Motor neuron (in vitro differentiated cells): ENCODE measurements around the gene MEN1. TPM values are rescaled to one million over a fixed set of nuclear protein-coding genes. Genes with fewer than 3 reads are reported as not detected.
A peak's percentile ranks its signal among the peaks of the same experiment; 100 is the strongest.

Experiments
- ATAC-seq, 8 experiments: fragments of 200-7000 bp; cut with Tn5 transposase; replicated peaks in 6 of 8; 2 replicates each; pipeline ENCODE4 v1.8.0; 2021; ENCODE audit warnings: mild to moderate bottlenecking in 8 of 8, moderate library complexity in 8 of 8
- H3K27ac ChIP-seq, 2 donors: fragments of 250-450 bp; sonication (Bioruptor Pico); 2 replicates each; pipeline ENCODE4 v1.9.0; 2021; ENCODE audit warnings: antibody characterized with exemption in 2 of 2, mild to moderate bottlenecking in 2 of 2, moderate library complexity in 1 of 2
- H3K4me1 ChIP-seq, 2 donors: fragments of 250-450 bp; sonication (Bioruptor Pico); replicated peaks in 1 of 2; 2 replicates each; pipeline ENCODE4 v1.6.1; 2021; ENCODE audit warnings: antibody characterized with exemption in 2 of 2, mild to moderate bottlenecking in 2 of 2, moderate library complexity in 1 of 2
- H3K4me3 ChIP-seq, 5 donors: fragments of 250-450 bp; sonication (Bioruptor Pico); 2 replicates each; pipeline ENCODE4 v1.9.0; 2021; ENCODE audit warnings: antibody characterized with exemption in 5 of 5, mild to moderate bottlenecking in 5 of 5, moderate library complexity in 4 of 5
- WGBS, 10 experiments: fragments of 450-650 bp; shearing (Covaris generic); methylation state at CpG; one replicate each; pipeline ENCODE4 v1.0.0; 2022; 5-methylcytosine and 5-hydroxymethylcytosine counted together
- in situ Hi-C, 9 experiments: fragments of 400-800 bp; cut with MboI; loops; one replicate each; pipeline ENCODE4 v1.15.0; 2021; ENCODE audit warnings: low sequenced_read_pairs in 9 of 9, low pct_unique_long_range_greater_than_20kb in 2 of 9; ENCODE audit not compliant: unreplicated experiment in 9 of 9
- total RNA-seq, 8 experiments: library from RNA; unstranded; fragments of 300-600 nt; gene quantifications; 2 replicates each; pipeline versions ENCODE4 v1.2.3 to v1.2.4, GENCODE V29; 2022

The MEN1 gene
- total RNA-seq, 8 experiments from 2014 or later: 12.8 to 28.2 (median 17.3) TPM

DNA sequence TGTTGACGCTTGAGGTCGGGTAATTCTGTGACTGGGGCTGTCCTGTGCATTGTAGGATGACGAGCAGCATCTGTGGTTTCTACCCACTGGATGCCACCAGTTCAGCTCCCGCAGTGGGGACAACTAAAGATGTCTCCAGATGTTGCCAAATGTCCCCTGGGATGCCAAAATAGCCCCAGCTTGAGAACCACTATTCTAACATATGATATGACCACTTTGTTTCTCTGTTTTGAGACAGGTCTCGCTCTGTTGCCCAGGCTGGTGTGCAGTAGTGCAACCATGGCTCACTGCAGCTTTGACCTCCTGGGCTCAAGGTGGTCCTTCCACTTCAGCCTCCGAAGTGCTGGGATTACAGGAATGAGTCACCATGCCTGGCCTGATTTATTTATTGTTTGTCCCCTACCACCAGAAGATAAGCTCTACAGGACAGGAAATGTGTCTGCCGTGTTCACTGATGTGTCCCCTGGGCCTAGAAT, 4.4 kb upstream of the MEN1 start:
- WGBS, 10 experiments: 0 to 91% (median 67%) methylated on average over 1 to 4 of the region's 7 CpGs; no CpG with 5 or more reads in 1 of the 10 experiments
- in situ Hi-C loops: no loop called here

GRCh38 chr11:64813826-64814225, 3.5 kb upstream of the MEN1 start:
- no peak overlapping the region for H3K4me3 ChIP-seq
- in situ Hi-C loops: no loop called here
- no peak for ATAC-seq
- no peak overlapping the region for H3K27ac ChIP-seq
- H3K4me1 ChIP-seq: peaks cover 7% of the 10 kb centered on the region in 2 donors
- WGBS, 10 experiments: 60 to 93% (median 81%) methylated on average over 1 to 5 of the region's 5 CpGs; no CpG with 5 or more reads in 2 of the 10 experiments

More for the DNA sequence above, 4.4 kb upstream of the MEN1 start:
- Histone ChIP-seq H3K4me3 (no peak overlapping the region), H3K4me1 (no peaks in the 10 kb centered on the region), H3K27ac (no peak overlapping the region)
- no peak for ATAC-seq

- H3K4me3 ChIP-seq: peak overlapping the region; percentile 11 to 91 (median 86)
- WGBS, 10 experiments: 0 to 100% (median 36%) methylated on average over 1 to 15 of the region's 17 CpGs; no CpG with 5 or more reads in 2 of the 10 experiments
- in situ Hi-C loops: no loop called here
Measured at GRCh38 chr11:64810891-64811272, 531 bp upstream of the MEN1 start.

DNA sequence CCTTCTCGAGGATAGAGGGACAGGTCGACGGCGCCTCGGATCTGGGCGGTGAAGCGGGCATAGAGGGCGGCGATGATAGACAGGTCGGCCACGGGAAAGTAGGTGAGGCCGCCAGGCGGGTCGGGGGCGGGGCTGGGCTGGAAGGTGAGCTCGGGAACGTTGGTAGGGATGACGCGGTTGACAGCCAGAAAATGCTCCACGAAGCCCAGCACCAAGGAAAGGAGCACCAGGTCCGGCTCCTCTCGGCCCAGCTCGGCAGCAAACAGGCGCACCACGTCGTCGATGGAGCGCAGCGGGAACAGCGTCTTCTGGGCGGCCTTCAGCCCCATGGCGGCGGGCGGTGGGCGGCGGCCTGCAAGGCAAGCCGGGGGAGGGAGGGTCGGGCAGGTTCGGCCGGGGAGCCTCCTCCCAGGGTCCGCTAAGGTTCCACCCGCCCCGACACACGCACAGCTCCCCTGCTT, 540 bp downstream of the MEN1 start:
- ATAC-seq: peak; percentile 20 to 44 (median 30)
- in situ Hi-C loops: no loop called here
- Histone ChIP-seq H3K4me1 (peaks cover 7% of the 10 kb centered on the region in 2 donors), H3K4me3 (peak overlapping the region; percentile 73 to 91 (median 86)), H3K27ac (peak overlapping the region; percentile 34 to 40)
- WGBS, 10 experiments: 5 to 31% (median 15%) methylated on average over 4 to 8 of the region's 44 CpGs; no CpG with 5 or more reads in 7 of the 10 experiments

More at GRCh38 chr11:64810891-64811272, 531 bp upstream of the MEN1 start:
- peak in 6 of 8 experiments; percentile 3 to 32 (median 10) for ATAC-seq
- Histone ChIP-seq H3K27ac (no peak overlapping the region), H3K4me1 (peaks cover 7% of the 10 kb centered on the region in 2 donors)

DNA sequence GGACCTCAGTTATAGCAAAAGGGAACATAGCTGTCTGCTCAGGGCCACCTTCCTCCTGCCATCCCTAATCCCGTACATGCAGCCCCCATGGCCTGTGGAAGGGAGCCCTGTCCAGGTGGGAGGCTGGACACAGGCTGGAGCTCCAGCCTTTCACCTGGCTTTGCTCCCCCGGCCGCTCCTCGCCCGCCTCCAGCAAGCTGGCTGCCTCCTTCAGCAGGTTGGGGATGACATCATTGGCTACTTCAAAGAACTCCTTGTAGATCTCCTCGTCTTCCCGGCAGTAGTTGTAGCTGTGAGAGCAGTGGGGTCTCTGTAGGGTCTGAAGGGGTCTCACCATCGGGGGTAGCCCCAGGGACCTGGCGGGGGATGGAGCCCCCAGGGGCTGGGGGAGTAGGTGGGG, 4.9 kb downstream of the MEN1 start:
- H3K4me3 ChIP-seq: no peak overlapping the region
- ATAC-seq: no peak
- WGBS, 10 experiments: 100% methylated on average over 1 to 2 of the region's 9 CpGs; no CpG with 5 or more reads in 8 of the 10 experiments
- no peak overlapping the region for H3K27ac ChIP-seq
- H3K4me1 ChIP-seq: peaks cover 20 to 24% of the 10 kb centered on the region in 2 donors
- in situ Hi-C loops: no loop called here

DNA sequence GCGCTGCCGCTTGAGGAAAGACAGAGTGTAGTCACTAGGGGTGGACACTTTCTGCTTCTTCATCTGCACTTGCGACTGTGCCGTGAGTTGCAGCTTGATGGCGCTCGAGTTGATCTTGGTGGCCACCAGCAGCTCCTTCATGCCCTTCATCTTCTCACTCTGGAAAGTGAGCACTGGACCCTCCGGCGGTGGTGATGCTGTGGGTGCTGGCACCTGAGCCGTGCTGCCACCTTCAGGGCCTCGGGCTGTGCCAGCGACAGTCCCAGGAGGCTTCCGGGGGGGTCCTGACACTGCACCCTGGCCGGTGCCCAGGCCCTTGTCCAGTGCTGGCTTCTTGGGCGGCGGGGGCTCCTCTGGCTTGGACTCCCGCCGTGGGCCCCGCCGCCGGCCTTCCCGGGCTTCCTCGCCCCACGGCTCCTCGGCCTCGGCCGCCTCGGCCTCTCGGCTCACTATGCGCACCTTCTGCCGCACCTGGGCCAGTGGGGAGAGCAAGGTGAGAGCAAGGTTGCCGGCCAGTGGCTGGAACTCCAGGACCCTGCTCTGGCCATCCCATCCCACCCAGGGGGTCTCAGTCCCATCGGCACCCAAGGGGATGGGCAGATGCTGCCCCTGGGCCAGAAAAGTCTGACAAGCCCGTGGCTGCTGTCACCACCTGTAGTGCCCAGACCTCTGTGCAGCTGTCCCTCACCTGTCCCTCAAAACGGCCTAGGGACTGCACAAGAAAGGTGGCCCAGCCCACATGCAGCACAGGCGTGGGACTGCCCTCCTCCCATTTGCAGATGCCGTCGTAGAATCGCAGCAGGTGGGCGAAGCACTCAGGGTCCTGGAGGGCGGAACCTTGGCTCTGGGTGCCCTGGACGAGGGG, 5.8 kb downstream of the MEN1 start:
- ATAC-seq: no peak
- Histone ChIP-seq H3K27ac (no peak overlapping the region), H3K4me3 (peak overlapping the region in 1 of 5 donors; percentile 49), H3K4me1 (peaks cover 20 to 29% of the 10 kb centered on the region in 2 donors)
- 80 to 93% (median 87%) methylated on average over 1 to 7 of the region's 41 CpGs; no CpG with 5 or more reads in 5 of the 10 experiments for WGBS, 10 experiments
- in situ Hi-C loops: no loop called here

DNA sequence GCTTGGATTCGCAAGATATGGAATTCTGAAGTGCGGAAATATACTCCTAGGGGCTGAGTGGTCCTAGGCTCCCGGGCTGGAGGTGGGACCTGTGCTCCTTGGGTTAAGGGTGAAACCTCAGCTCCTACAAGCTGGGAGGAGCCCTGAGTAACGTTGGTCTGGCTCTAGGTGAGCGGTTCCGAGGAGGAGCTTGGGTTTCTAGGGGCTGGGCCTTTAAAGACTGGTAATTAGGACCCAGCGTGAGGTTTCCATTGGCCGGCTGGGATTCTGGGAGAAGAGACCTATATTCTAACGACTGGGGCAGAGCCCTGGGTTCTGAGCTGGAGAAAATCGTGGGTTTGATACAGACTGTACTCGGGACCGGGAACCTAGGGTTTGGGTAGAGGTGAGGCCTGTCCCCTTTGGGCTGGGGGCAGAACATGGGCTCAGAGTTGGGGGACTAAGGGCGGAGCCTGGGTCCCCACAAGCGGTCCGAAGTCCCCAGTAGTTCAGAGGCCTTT, 6.5 kb downstream of the MEN1 start:
- H3K4me3 ChIP-seq: peak overlapping the region; percentile 44 to 49 (median 47)
- H3K27ac ChIP-seq: no peak overlapping the region
- ATAC-seq: peak in 2 of 8 experiments; percentile 1 to 13
- H3K4me1 ChIP-seq: peaks cover 14 to 22% of the 10 kb centered on the region in 2 donors
- in situ Hi-C loops: no loop called here
- WGBS, 10 experiments: 0 to 29% (median 14%) methylated on average over 1 to 10 of the region's 15 CpGs; no CpG with 5 or more reads in 4 of the 10 experiments

DNA sequence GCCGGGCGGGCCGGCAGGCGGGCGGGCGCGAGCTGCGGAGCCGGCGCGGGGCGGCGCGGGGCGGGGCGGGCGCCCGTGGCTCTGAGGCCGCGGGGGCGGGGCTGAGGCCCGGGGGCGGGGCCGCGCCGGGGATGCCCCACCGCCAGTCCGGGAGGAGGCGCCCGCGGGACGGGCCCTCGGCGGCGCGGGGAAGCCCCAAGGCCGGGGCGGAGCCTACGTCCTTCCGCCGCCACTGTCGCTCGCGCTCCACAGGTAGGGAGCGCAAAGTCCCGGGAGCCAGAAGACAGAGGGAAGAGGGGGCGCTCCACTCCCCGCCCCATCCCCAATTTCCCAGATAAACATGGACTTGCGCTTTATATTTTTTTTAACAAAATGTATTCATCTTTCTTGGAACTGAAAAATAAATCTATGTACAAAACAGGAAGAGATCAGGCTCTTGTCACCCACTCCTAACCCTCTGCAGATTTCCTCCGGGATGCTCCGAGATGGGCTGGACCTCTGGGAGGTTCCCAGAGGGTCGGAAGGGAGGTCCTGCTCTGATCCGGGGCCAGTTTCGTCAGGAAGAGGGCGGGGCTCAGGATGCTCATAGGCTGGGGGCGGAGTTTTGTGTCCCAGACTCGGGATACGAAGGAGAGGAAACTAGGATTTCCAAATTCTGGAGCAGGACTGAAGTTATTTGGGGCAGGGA, 7.0 kb downstream of the MEN1 start, which contains the start of gene MAP4K2:
Gene MAP4K2, minus strand, starts transcription at position 57 of the 688 bp plus-strand sequence. CDS start 65 bp downstream, outside the sequence.
- in situ Hi-C loops: no loop called here
- Histone ChIP-seq H3K4me3 (peak within 1 kb of the TSS; percentile 44 to 49 (median 47)), H3K4me1 (peaks cover 12 to 21% of the 10 kb centered on the region in 2 donors), H3K27ac (peak within 1 kb of the TSS; percentile 33 to 41)
- WGBS, 10 experiments: 0% methylated on average over 1 to 8 of the region's 58 CpGs; no CpG with 5 or more reads in 4 of the 10 experiments
- peak; percentile 86 to 91 (median 87) for ATAC-seq

GRCh38 chr11:64802370-64803157, 7.8 kb downstream of the MEN1 start:
- 71 to 80% methylated on average over 2 to 3 of the region's 54 CpGs; no CpG with 5 or more reads in 8 of the 10 experiments for WGBS, 10 experiments
- ATAC-seq: no peak
- in situ Hi-C loops: no loop called here
- H3K27ac ChIP-seq: peak overlapping the region in 1 of 2 donors; percentile 20
- peak overlapping the region; percentile 44 to 49 (median 47) for H3K4me3 ChIP-seq
- H3K4me1 ChIP-seq: peaks cover 12 to 21% of the 10 kb centered on the region in 2 donors

GRCh38 chr11:64801561-64802369, 8.6 kb downstream of the MEN1 start:
- no peak overlapping the region for H3K27ac ChIP-seq
- in situ Hi-C loops: no loop called here
- peaks cover 12 to 21% of the 10 kb centered on the region in 2 donors for H3K4me1 ChIP-seq
- peak overlapping the region in 1 of 5 donors; percentile 49 for H3K4me3 ChIP-seq
- WGBS, 10 experiments: 64 to 95% (median 78%) methylated on average over 3 to 4 of the region's 13 CpGs; no CpG with 5 or more reads in 6 of the 10 experiments
- ATAC-seq: peak in 2 of 8 experiments; percentile 7 to 9

DNA sequence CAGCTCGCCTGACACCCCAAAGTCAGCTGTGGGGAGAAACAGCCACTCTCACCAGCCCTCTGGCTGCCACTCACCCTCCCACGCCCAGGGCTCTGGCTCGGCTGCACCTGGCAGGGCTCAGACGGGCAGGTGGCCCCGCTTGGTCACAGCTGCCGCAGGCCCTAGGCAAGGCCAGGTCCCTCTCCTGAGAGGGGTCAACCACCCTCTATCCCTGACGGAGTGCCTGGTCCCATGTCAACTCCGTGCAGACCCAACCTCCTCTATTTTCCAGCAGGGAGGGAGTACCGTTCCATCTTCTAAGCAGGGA, 9.2 kb downstream of the MEN1 start:
- Histone ChIP-seq H3K4me3 (no peak overlapping the region), H3K27ac (no peak overlapping the region), H3K4me1 (peaks cover 12 to 21% of the 10 kb centered on the region in 2 donors)
- 100% methylated on average over 1 of the region's 9 CpGs; no CpG with 5 or more reads in 9 of the 10 experiments for WGBS, 10 experiments
- ATAC-seq: no peak
- in situ Hi-C loops: no loop called here
